Muscle layer of duodenum (tissue), 2 donors: ENCODE results near the gene TRNP1.
A peak's percentile ranks its signal among the peaks of the same experiment; 100 is the strongest.

Experiments
- H3K27ac ChIP-seq: one replicate; pipeline ENCODE4 v1.7.0; 2013; ENCODE audit warnings: mild to moderate bottlenecking, low read length
- H3K27me3 ChIP-seq: one replicate; pipeline ENCODE4 v1.7.0; 2013; ENCODE audit warnings: low read depth, mild to moderate bottlenecking, control low read depth, low read length
- H3K36me3 ChIP-seq, 2 donors: one replicate each; pipeline ENCODE4 v1.7.0; 2013; ENCODE audit warnings: low read length in 2 of 2, control low read depth in 1 of 2, mild to moderate bottlenecking in 1 of 2; ENCODE audit not compliant: insufficient read depth in 2 of 2, control insufficient read depth in 1 of 2
- H3K4me1 ChIP-seq, 2 donors: one replicate each; pipeline ENCODE4 v1.7.0; 2013; ENCODE audit warnings: low read length in 2 of 2, mild to moderate bottlenecking in 2 of 2, control low read depth in 1 of 2, moderate library complexity in 1 of 2; ENCODE audit not compliant: insufficient read depth in 2 of 2, control insufficient read depth in 1 of 2
- H3K4me3 ChIP-seq, 2 donors: one replicate each; pipeline ENCODE4 v1.7.0; 2013; ENCODE audit warnings: low read length in 2 of 2, low read depth in 1 of 2, mild to moderate bottlenecking in 1 of 2
- H3K9me3 ChIP-seq, 2 donors: one replicate each; pipeline ENCODE4 v1.7.0; 2013; ENCODE audit warnings: low read length in 2 of 2, control low read depth in 1 of 2, mild to moderate bottlenecking in 1 of 2; ENCODE audit not compliant: control insufficient read depth in 1 of 2
- donor health status: healthy.

Gene TRNP1

GRCh38 chr1:26994787-26995517, 1.5 kb downstream of the TRNP1 start:
- Histone ChIP-seq H3K27me3 (peaks cover 18% of the 10 kb centered on the region), H3K9me3 (no peaks in the 10 kb centered on the region), H3K27ac (peak overlapping the region; percentile 16), H3K4me3 (peak overlapping the region; percentile 42 to 81), H3K36me3 (no peaks in the 10 kb centered on the region), H3K4me1 (peaks cover 18 to 55% of the 10 kb centered on the region in 2 donors)

GRCh38 chr1:26996024-26996423, 2.5 kb downstream of the TRNP1 start:
- no peaks in the 10 kb centered on the region for H3K36me3 ChIP-seq
- H3K9me3 ChIP-seq: no peaks in the 10 kb centered on the region
- no peak overlapping the region for H3K27ac ChIP-seq
- H3K4me1 ChIP-seq: peaks cover 19 to 58% of the 10 kb centered on the region in 2 donors
- peaks cover 18% of the 10 kb centered on the region for H3K27me3 ChIP-seq
- no peak overlapping the region for H3K4me3 ChIP-seq

GRCh38 chr1:26996665-26997064, 3.2 kb downstream of the TRNP1 start:
- Histone ChIP-seq H3K27me3 (peaks cover 16% of the 10 kb centered on the region), H3K4me1 (peaks cover 19 to 58% of the 10 kb centered on the region in 2 donors), H3K27ac (no peak overlapping the region), H3K36me3 (no peaks in the 10 kb centered on the region), H3K4me3 (no peak overlapping the region), H3K9me3 (no peaks in the 10 kb centered on the region)

- peak overlapping the region; percentile 88 for H3K27ac ChIP-seq
- H3K4me3 ChIP-seq: peak overlapping the region in 1 of 2 donors; percentile 45
- H3K4me1 ChIP-seq: peaks cover 14 to 53% of the 10 kb centered on the region in 2 donors
- H3K9me3 ChIP-seq: no peaks in the 10 kb centered on the region
- H3K36me3 ChIP-seq: no peaks in the 10 kb centered on the region
- H3K27me3 ChIP-seq: peaks cover 7% of the 10 kb centered on the region
Observed at GRCh38 chr1:26998429-26999300, 5.2 kb downstream of the TRNP1 start.

- peak overlapping the region in 1 of 2 donors; percentile 15 for H3K4me3 ChIP-seq
- H3K4me1 ChIP-seq: peaks cover 14 to 60% of the 10 kb centered on the region in 2 donors
- H3K36me3 ChIP-seq: no peaks in the 10 kb centered on the region
- no peaks in the 10 kb centered on the region for H3K9me3 ChIP-seq
- peaks cover 7% of the 10 kb centered on the region for H3K27me3 ChIP-seq
- H3K27ac ChIP-seq: peak overlapping the region; percentile 88
Observed at GRCh38 chr1:26999440-26999987, 6.0 kb downstream of the TRNP1 start.

GRCh38 chr1:27000090-27000816, 6.8 kb downstream of the TRNP1 start:
- Histone ChIP-seq H3K4me3 (peak overlapping the region in 1 of 2 donors; percentile 15), H3K27ac (peak overlapping the region; percentile 88), H3K4me1 (peaks cover 14 to 60% of the 10 kb centered on the region in 2 donors), H3K36me3 (no peaks in the 10 kb centered on the region), H3K9me3 (no peaks in the 10 kb centered on the region), H3K27me3 (peaks cover 2% of the 10 kb centered on the region)

- H3K36me3 ChIP-seq: peaks cover 0 to 5% of the 10 kb centered on the region in 2 donors
- peak overlapping the region; percentile 88 for H3K27ac ChIP-seq
- H3K9me3 ChIP-seq: no peaks in the 10 kb centered on the region
- no peak overlapping the region for H3K4me3 ChIP-seq
- no peaks in the 10 kb centered on the region for H3K27me3 ChIP-seq
- peaks cover 14 to 60% of the 10 kb centered on the region in 2 donors for H3K4me1 ChIP-seq
Observed at GRCh38 chr1:27000817-27001460, 7.4 kb downstream of the TRNP1 start.

GRCh38 chr1:27001570-27002360, 8.3 kb downstream of the TRNP1 start:
- Histone ChIP-seq H3K27ac (peak overlapping the region; percentile 47), H3K4me1 (peaks cover 14 to 55% of the 10 kb centered on the region in 2 donors), H3K9me3 (no peaks in the 10 kb centered on the region), H3K36me3 (peaks cover 0 to 8% of the 10 kb centered on the region in 2 donors), H3K4me3 (no peak overlapping the region), H3K27me3 (no peaks in the 10 kb centered on the region)

- no peaks in the 10 kb centered on the region for H3K9me3 ChIP-seq
- H3K36me3 ChIP-seq: peaks cover 0 to 8% of the 10 kb centered on the region in 2 donors
- H3K4me1 ChIP-seq: peaks cover 5 to 41% of the 10 kb centered on the region in 2 donors
- H3K27me3 ChIP-seq: no peaks in the 10 kb centered on the region
- no peak overlapping the region for H3K27ac ChIP-seq
- no peak overlapping the region for H3K4me3 ChIP-seq
Observed at GRCh38 chr1:27003745-27004470, 10.4 kb downstream of the TRNP1 start.
